ENCODE measurements around the gene HINFP. TPM values are rescaled to one million over a fixed set of nuclear protein-coding genes. Genes with fewer than 3 reads are reported as not detected.

Gene HINFP
- total RNA-seq, 1 donor from 2014 or later, result 21.9 TPM

DNA sequence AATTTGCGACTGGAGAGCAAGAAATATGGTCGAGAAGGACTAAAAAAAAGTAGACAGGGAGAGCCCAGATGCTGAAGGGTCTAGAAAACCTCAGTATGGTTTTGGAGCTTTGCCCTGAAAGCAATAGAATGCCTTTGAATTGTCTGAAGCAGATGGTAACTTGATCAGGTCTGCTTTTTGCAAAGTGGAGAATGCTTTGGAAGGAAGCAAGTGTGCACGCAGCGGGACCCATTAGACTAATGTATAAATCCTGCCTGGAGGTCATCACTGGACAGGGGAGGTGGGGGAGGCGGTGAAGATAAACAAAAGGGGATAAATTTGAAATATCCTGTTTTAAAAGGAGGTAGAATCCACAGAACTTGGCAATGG lies 757 bp upstream of the HINFP start:
- Mint-ChIP-seq H3K36me3 (ENCODE audit: low read depth) (peaks cover 5% of the 10 kb centered on the region), H3K4me3 (ENCODE audit: unreplicated experiment) (peak overlapping the region; percentile 90), H3K27ac (ENCODE audit: unreplicated experiment) (peak overlapping the region; percentile 89), H3K27me3 (ENCODE audit: low read depth) (no peaks in the 10 kb centered on the region), H3K9me3 (ENCODE audit: low read depth) (no peaks in the 10 kb centered on the region), H3K4me1 (ENCODE audit: low read depth) (peaks cover 28% of the 10 kb centered on the region)
- TF ChIP-seq, protein P1, sequence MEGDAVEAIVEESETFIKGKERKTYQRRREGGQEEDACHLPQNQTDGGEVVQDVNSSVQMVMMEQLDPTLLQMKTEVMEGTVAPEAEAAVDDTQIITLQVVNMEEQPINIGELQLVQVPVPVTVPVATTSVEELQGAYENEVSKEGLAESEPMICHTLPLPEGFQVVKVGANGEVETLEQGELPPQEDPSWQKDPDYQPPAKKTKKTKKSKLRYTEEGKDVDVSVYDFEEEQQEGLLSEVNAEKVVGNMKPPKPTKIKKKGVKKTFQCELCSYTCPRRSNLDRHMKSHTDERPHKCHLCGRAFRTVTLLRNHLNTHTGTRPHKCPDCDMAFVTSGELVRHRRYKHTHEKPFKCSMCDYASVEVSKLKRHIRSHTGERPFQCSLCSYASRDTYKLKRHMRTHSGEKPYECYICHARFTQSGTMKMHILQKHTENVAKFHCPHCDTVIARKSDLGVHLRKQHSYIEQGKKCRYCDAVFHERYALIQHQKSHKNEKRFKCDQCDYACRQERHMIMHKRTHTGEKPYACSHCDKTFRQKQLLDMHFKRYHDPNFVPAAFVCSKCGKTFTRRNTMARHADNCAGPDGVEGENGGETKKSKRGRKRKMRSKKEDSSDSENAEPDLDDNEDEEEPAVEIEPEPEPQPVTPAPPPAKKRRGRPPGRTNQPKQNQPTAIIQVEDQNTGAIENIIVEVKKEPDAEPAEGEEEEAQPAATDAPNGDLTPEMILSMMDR (IDR thresholded peaks at IDR 0.05), result no peak
- no peak for DNase-seq (ENCODE audit: low spot score)

DNA sequence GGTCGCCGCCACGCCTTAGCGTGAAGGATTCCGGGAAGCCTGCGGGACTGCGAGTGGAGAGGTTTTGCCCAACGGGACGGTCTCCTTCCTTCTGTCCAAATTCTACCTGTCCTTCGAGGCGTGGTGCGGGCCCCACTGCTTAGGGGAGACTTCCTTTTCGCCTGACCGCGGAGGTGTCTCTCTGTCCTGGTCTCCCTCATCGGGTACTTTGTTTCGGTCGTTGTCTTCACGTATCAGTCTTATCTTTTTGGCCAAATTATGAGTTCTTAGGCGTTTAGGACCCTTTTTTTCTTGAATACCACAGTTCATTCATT lies 388 bp downstream of the HINFP start:
- DNase-seq (ENCODE audit: low spot score), result no peak
- Mint-ChIP-seq H3K4me3 (ENCODE audit: unreplicated experiment) (peak overlapping the region; percentile 90), H3K27me3 (ENCODE audit: low read depth) (no peaks in the 10 kb centered on the region), H3K36me3 (ENCODE audit: low read depth) (peaks cover 3% of the 10 kb centered on the region), H3K27ac (ENCODE audit: unreplicated experiment) (peak overlapping the region; percentile 86), H3K4me1 (ENCODE audit: low read depth) (peaks cover 28% of the 10 kb centered on the region), H3K9me3 (ENCODE audit: low read depth) (no peaks in the 10 kb centered on the region)
- TF ChIP-seq, protein P1 (IDR thresholded peaks at IDR 0.05), result no peak

DNA sequence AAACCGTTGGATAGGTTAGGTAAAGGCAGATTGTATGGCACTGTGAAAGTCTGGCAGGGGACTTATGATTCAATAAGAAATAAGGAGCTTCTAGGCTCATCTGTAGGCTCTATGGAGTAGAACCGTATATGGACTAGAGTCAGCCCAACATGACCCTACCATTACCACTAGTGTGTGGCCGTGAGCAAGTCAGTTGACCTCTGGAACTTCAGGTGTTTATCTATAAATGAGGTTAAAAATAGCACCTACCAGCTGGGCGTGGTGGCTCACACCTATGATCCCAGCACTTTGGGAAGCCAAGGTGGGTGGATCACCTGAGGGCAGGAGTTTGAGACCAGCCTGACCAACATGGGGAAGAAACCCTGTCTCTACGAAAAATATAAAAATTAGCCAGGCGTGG lies 4.4 kb downstream of the HINFP start:
- TF ChIP-seq, protein P1 (IDR thresholded peaks at IDR 0.05), result no peak
- H3K36me3 Mint-ChIP-seq (ENCODE audit: low read depth), result peaks cover 12% of the 10 kb centered on the region
- H3K27ac Mint-ChIP-seq (ENCODE audit: unreplicated experiment), result no peak overlapping the region
- no peak overlapping the region for H3K4me3 Mint-ChIP-seq (ENCODE audit: unreplicated experiment)
- no peaks in the 10 kb centered on the region for H3K27me3 Mint-ChIP-seq (ENCODE audit: low read depth)
- no peaks in the 10 kb centered on the region for H3K9me3 Mint-ChIP-seq (ENCODE audit: low read depth)
- no peak for DNase-seq (ENCODE audit: low spot score)
- peaks cover 22% of the 10 kb centered on the region for H3K4me1 Mint-ChIP-seq (ENCODE audit: low read depth)

DNA sequence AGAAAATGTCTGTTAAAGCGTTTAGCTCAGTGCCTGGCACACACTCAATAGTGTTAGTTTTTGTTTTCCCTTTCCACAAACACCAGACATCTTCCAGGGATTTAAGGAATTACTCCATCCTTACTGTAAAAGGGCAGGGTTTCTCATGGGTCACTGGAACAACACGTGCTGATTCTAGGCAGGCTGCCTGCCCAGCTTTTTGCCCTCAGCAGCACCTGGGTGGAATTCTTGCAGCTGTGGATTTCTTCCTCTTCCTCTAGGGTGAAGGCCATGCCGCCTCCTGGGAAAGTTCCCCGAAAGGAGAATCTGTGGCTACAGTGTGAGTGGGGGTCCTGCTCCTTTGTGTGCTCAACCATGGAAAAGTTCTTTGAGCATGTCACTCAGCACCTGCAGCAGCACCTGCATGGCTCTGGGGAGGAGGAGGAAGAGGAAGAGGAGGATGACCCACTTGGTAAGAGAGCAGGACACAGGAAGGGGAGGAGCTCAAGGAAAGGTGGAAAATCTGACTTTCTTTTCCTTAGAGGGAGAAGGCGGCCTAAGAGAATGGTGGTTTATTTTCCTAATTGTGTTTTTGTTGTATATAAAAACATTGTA lies 5.4 kb downstream of the HINFP start:
- no peak overlapping the region for H3K27ac Mint-ChIP-seq (ENCODE audit: unreplicated experiment)
- peaks cover 19% of the 10 kb centered on the region for H3K4me1 Mint-ChIP-seq (ENCODE audit: low read depth)
- no peak for DNase-seq (ENCODE audit: low spot score)
- TF ChIP-seq, protein P1 (IDR thresholded peaks at IDR 0.05), result no peak
- no peaks in the 10 kb centered on the region for H3K27me3 Mint-ChIP-seq (ENCODE audit: low read depth)
- H3K36me3 Mint-ChIP-seq (ENCODE audit: low read depth), result peaks cover 20% of the 10 kb centered on the region
- no peak overlapping the region for H3K4me3 Mint-ChIP-seq (ENCODE audit: unreplicated experiment)
- H3K9me3 Mint-ChIP-seq (ENCODE audit: low read depth), result no peaks in the 10 kb centered on the region

DNA sequence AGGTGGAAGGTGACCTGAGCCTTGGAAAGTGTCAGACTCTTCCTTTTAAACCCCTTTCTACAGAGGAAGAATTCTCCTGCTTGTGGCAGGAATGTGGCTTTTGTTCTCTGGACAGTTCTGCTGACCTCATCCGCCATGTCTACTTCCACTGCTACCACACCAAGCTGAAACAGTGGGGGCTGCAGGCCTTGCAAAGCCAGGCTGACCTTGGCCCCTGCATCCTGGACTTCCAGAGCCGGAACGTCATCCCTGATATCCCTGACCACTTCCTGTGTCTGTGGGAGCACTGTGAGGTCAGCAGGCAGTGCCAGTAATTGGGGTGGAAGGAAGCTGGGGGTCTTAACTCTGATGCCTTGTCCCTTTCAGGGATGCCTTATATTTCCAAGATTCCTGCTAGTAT lies 9.3 kb downstream of the HINFP start:
- no peak overlapping the region for H3K27ac Mint-ChIP-seq (ENCODE audit: unreplicated experiment)
- H3K36me3 Mint-ChIP-seq (ENCODE audit: low read depth), result peaks cover 37% of the 10 kb centered on the region
- no peaks in the 10 kb centered on the region for H3K9me3 Mint-ChIP-seq (ENCODE audit: low read depth)
- TF ChIP-seq, protein P1 (IDR thresholded peaks at IDR 0.05), result no peak
- no peaks in the 10 kb centered on the region for H3K4me1 Mint-ChIP-seq (ENCODE audit: low read depth)
- H3K4me3 Mint-ChIP-seq (ENCODE audit: unreplicated experiment), result no peak overlapping the region
- H3K27me3 Mint-ChIP-seq (ENCODE audit: low read depth), result no peaks in the 10 kb centered on the region
- DNase-seq (ENCODE audit: low spot score), result no peak

All from chondrocyte (in vitro differentiated cells).